Heart left ventricle (tissue), 13 donors: Measurements from ENCODE around the gene ATM.

Experiments used
- POLR2A ChIP-seq, 2 donors: fragments of 450-650 bp; IDR thresholded peaks; one replicate each; pipeline ENCODE4 v1.6.1; 2017; ENCODE audit warnings: antibody characterized with exemption in 2 of 2, mild to moderate bottlenecking in 2 of 2, moderate library complexity in 2 of 2
- TF ChIP-seq, protein P1 (sequence below), 12 donors: fragments of 200-600 bp; sonication (generic) in 4 of 12; IDR thresholded peaks; one replicate each; pipeline versions ENCODE4 v1.5.0 to v1.8.0; 2018 to 2022; ENCODE audit warnings: antibody characterized with exemption in 12 of 12, mild to moderate bottlenecking in 5 of 12
- donor health status: ischemic (EF 13 %, LVEDD 7.1; RV severe dilation, severe dysfunction).
- donor health status: DM: no; HTN: yes; CAD: no.
- donor health status: DM: no; HTN: no; CAD: no.
- donor health status: ischemic (EF 25% LVEDD 6.9; RV normal size, moderate dysfunction).
- donor health status: ischemic (EF 25% LVEDD 5.7; RV mildly dilated, moderate dysfunction).
- donor health status: ischemic (EF 35%, LVEDD 5.7; RV mildly dilated, moderate dysfunction).
- donor health status: nonischemic (EF 11% LVEDD 7.7; RV severe dilation, severe dysfunction).
- donor health status: DM: yes; HTN: yes; CAD: no.
- donor health status: PGD.
- donor health status: ischemic (EF 29% LVEDD 5.4; RV normal size, mild dysfunction).
- donor health status: nonischemic (EF 23%, LVEDD 6.1; RV moderate dilation, normal function).

DNA sequence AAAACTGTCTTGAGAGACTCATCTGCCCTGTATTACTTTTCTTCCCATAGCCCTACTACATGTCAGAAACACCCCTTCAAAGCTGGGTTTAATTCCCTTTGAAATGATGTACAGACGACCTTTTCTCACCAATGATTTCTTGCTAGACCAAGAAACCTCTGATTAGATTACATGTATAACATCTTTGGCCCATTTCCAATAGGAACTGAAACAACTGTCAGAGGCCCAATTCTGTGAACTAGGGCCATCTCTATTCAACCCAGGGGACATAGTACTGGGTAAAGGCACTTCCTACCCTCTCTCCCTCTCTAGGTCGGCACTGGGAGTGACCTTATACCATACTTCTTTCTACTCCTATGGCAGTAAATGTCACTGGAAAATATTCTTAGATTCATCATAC is 19.8 kb upstream of the ATM start:
- TF ChIP-seq POLR2A (IDR thresholded peaks at IDR 0.05), result no peak
- TF ChIP-seq, protein P1, sequence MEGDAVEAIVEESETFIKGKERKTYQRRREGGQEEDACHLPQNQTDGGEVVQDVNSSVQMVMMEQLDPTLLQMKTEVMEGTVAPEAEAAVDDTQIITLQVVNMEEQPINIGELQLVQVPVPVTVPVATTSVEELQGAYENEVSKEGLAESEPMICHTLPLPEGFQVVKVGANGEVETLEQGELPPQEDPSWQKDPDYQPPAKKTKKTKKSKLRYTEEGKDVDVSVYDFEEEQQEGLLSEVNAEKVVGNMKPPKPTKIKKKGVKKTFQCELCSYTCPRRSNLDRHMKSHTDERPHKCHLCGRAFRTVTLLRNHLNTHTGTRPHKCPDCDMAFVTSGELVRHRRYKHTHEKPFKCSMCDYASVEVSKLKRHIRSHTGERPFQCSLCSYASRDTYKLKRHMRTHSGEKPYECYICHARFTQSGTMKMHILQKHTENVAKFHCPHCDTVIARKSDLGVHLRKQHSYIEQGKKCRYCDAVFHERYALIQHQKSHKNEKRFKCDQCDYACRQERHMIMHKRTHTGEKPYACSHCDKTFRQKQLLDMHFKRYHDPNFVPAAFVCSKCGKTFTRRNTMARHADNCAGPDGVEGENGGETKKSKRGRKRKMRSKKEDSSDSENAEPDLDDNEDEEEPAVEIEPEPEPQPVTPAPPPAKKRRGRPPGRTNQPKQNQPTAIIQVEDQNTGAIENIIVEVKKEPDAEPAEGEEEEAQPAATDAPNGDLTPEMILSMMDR (IDR thresholded peaks at IDR 0.05), result no peak
